ENCODE data around the gene GATB.

- no peak for TF ChIP-seq CTCF (IDR thresholded peaks at IDR 0.05)
- no peak for TF ChIP-seq EZH2 (IDR thresholded peaks at IDR 0.05)
Measured at GRCh38 chr4:151692821-151693673, 67.8 kb downstream of the GATB start.
